ENCODE data around the gene C5orf22. TPM values are rescaled to one million over a fixed set of nuclear protein-coding genes. Genes with fewer than 3 reads are reported as not detected.
"Not testable (repeated sequence)": the region's sequence is repeated elsewhere in the genome, so short reads cannot be mapped to it uniquely, and the experiment has no call there.

C5orf22 gene
- total RNA-seq, 1 donor from 2014 or later = 14.7 TPM

GRCh38 chr5:31553863-31554262 is 21.8 kb downstream of the C5orf22 start:
- DNase-seq (ENCODE audit: low read depth in 2 of 2) = no peak

- DNase-seq (ENCODE audit: low read depth in 2 of 2) = no peak
Measured at GRCh38 chr5:31554552-31554951, 22.5 kb downstream of the C5orf22 start.

- no peak for DNase-seq (ENCODE audit: low read depth in 2 of 2)
Measured at GRCh38 chr5:31556461-31556860, 24.4 kb downstream of the C5orf22 start.

- DNase-seq (ENCODE audit: low read depth in 2 of 2) = no peak
Measured at GRCh38 chr5:31559942-31560341, 27.8 kb downstream of the C5orf22 start.

- DNase-seq (ENCODE audit: low read depth in 2 of 2) = no peak
Measured at GRCh38 chr5:31561946-31562345, 29.8 kb downstream of the C5orf22 start.

GRCh38 chr5:31563216-31563615 is 31.1 kb downstream of the C5orf22 start:
- no peak for DNase-seq (ENCODE audit: low read depth in 2 of 2)

GRCh38 chr5:31566362-31566761 is 34.3 kb downstream of the C5orf22 start:
- not testable (repeated sequence) for DNase-seq (ENCODE audit: low read depth in 2 of 2)

- no peak for DNase-seq (ENCODE audit: low read depth in 2 of 2)
Measured at GRCh38 chr5:31568302-31568835, 36.3 kb downstream of the C5orf22 start.

- DNase-seq (ENCODE audit: low read depth in 2 of 2) = no peak
Measured at GRCh38 chr5:31569068-31569467, 37.0 kb downstream of the C5orf22 start.

- DNase-seq (ENCODE audit: low read depth in 2 of 2) = no peak
Measured at GRCh38 chr5:31573494-31574142, 41.5 kb downstream of the C5orf22 start.

- DNase-seq (ENCODE audit: low read depth in 2 of 2) = no peak
Measured at GRCh38 chr5:31574772-31575171, 42.7 kb downstream of the C5orf22 start.

- DNase-seq (ENCODE audit: low read depth in 2 of 2) = no peak
Measured at GRCh38 chr5:31577438-31577837, 45.3 kb downstream of the C5orf22 start.

GRCh38 chr5:31579558-31579957 is 47.5 kb downstream of the C5orf22 start:
- no peak for DNase-seq (ENCODE audit: low read depth in 2 of 2)

GRCh38 chr5:31581498-31582099 is 49.5 kb downstream of the C5orf22 start:
- peak; percentile 57 to 67 for DNase-seq (ENCODE audit: low read depth in 2 of 2)

- no peak for DNase-seq (ENCODE audit: low read depth in 2 of 2)
Measured at GRCh38 chr5:31583129-31583528, 51.0 kb downstream of the C5orf22 start.

- no peak for DNase-seq (ENCODE audit: low read depth in 2 of 2)
Measured at GRCh38 chr5:31585166-31585894, 53.2 kb downstream of the C5orf22 start.

GRCh38 chr5:31585895-31586270 is 53.8 kb downstream of the C5orf22 start:
- no peak for DNase-seq (ENCODE audit: low read depth in 2 of 2)

GRCh38 chr5:31587546-31587945 is 55.4 kb downstream of the C5orf22 start:
- DNase-seq (ENCODE audit: low read depth in 2 of 2) = no peak

GRCh38 chr5:31593665-31594064 is 61.6 kb downstream of the C5orf22 start:
- DNase-seq (ENCODE audit: low read depth in 2 of 2) = no peak

- DNase-seq (ENCODE audit: low read depth in 2 of 2) = no peak
Measured at GRCh38 chr5:31596354-31596753, 64.3 kb downstream of the C5orf22 start.

- DNase-seq (ENCODE audit: low read depth in 2 of 2) = no peak
Measured at GRCh38 chr5:31598640-31599611, 66.8 kb downstream of the C5orf22 start.

All from lung microvascular endothelial cell (primary cell).